ENCODE results near the gene PCED1B. TPM values are rescaled to one million over a fixed set of nuclear protein-coding genes. Genes with fewer than 3 reads are reported as not detected.

Gene PCED1B
- total RNA-seq, 1 donor from 2014 or later, result 3.1 TPM

DNA sequence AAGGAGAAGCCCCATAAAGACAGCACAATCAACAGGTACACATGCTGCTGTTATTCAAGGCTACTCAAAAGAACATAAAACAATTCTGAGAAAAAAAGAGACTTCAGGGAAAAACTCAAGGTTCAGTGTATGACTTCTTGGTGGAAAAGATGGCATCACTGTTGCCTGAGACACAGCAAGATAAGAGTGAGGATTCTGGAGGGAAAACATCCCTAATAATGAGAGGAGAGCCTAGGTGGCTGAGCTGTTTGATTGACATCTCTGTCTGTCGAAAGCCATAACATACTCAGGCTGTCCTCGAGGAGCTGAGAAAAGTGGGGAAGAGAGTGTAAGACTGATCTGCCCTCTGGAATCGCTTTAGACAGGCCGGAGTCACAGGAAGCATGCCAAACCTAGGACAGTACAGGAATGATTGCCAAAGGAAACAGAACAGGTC, 193.8 kb downstream of the PCED1B start:
- H3K27me3 Mint-ChIP-seq (ENCODE audit: insufficient read depth, low read depth), result peaks cover 2% of the 10 kb centered on the region

DNA sequence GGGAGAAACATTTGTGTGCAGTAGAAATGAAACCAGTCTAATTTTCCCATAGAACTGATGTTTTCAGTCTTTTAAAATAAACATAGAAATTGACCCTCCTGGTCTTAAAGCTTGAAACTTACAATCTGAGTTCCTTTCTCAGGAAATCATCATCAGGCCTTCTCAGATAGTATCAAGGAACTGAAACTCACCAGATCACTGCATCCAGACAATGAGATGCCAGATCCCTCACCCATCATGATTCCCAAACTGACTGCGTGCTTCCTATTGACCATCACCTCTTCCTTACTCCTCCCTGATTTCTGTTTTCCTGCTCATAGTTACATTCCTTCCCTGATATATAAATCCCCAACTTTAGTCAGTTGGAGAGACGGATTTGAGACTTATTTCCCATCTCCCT, 195.3 kb downstream of the PCED1B start:
- H3K36me3 ChIP-seq, result no peaks in the 10 kb centered on the region
- Mint-ChIP-seq H3K4me3 (no peak overlapping the region), H3K4me1 (peaks cover 29% of the 10 kb centered on the region), H3K9me3 (no peaks in the 10 kb centered on the region), H3K36me3 (no peaks in the 10 kb centered on the region), H3K27ac (no peak overlapping the region), H3K27me3 (ENCODE audit: insufficient read depth, low read depth) (peaks cover 2% of the 10 kb centered on the region)
- TF ChIP-seq EZH2phosphoT487 (IDR thresholded peaks at IDR 0.05), result no peak
- TF ChIP-seq, protein P1, sequence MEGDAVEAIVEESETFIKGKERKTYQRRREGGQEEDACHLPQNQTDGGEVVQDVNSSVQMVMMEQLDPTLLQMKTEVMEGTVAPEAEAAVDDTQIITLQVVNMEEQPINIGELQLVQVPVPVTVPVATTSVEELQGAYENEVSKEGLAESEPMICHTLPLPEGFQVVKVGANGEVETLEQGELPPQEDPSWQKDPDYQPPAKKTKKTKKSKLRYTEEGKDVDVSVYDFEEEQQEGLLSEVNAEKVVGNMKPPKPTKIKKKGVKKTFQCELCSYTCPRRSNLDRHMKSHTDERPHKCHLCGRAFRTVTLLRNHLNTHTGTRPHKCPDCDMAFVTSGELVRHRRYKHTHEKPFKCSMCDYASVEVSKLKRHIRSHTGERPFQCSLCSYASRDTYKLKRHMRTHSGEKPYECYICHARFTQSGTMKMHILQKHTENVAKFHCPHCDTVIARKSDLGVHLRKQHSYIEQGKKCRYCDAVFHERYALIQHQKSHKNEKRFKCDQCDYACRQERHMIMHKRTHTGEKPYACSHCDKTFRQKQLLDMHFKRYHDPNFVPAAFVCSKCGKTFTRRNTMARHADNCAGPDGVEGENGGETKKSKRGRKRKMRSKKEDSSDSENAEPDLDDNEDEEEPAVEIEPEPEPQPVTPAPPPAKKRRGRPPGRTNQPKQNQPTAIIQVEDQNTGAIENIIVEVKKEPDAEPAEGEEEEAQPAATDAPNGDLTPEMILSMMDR (IDR thresholded peaks at IDR 0.05), result no peak
- TF ChIP-seq EZH2 (IDR thresholded peaks at IDR 0.05), result no peak
- H3K9ac ChIP-seq, result no peak overlapping the region
- no peak overlapping the region for H3K4me2 ChIP-seq
- no peak for DNase-seq (ENCODE audit: low spot score)
- no peak overlapping the region for H3K4me3 ChIP-seq
- H3F3A ChIP-seq (ENCODE audit: low read depth), result no peaks in the 10 kb centered on the region
- no peaks in the 10 kb centered on the region for H3K9me3 ChIP-seq (ENCODE audit: low read depth)
- H4K20me1 ChIP-seq (ENCODE audit: low read depth), result no peaks in the 10 kb centered on the region
- no peak overlapping the region for H3K27ac ChIP-seq
- no peaks in the 10 kb centered on the region for H3K27me3 ChIP-seq
- no peaks in the 10 kb centered on the region for H3K79me2 ChIP-seq (ENCODE audit: low read depth)
- H3K4me1 ChIP-seq, result peaks cover 15% of the 10 kb centered on the region
- H2AFZ ChIP-seq (replicated peaks), result no peak overlapping the region

More for the DNA sequence above, 193.8 kb downstream of the PCED1B start:
- Histone ChIP-seq H3K36me3 (no peaks in the 10 kb centered on the region), H3K4me2 (no peak overlapping the region), H3K79me2 (ENCODE audit: low read depth) (no peaks in the 10 kb centered on the region), H3K9me3 (ENCODE audit: low read depth) (no peaks in the 10 kb centered on the region), H3F3A (ENCODE audit: low read depth) (no peaks in the 10 kb centered on the region), H3K9ac (no peak overlapping the region), H3K27me3 (no peaks in the 10 kb centered on the region), H3K27ac (no peak overlapping the region), H2AFZ (replicated peaks) (no peak overlapping the region), H4K20me1 (ENCODE audit: low read depth) (no peaks in the 10 kb centered on the region), H3K4me3 (no peak overlapping the region), H3K4me1 (peaks cover 15% of the 10 kb centered on the region)
- no peak for DNase-seq (ENCODE audit: low spot score)
- Mint-ChIP-seq H3K9me3 (peaks cover 3% of the 10 kb centered on the region), H3K4me3 (no peak overlapping the region), H3K36me3 (no peaks in the 10 kb centered on the region), H3K4me1 (peaks cover 29% of the 10 kb centered on the region), H3K27ac (no peak overlapping the region)
- TF ChIP-seq EZH2 (IDR thresholded peaks at IDR 0.05) (no peak), EZH2phosphoT487 (IDR thresholded peaks at IDR 0.05) (no peak)
- TF ChIP-seq, protein P1 (IDR thresholded peaks at IDR 0.05), result no peak

DNA sequence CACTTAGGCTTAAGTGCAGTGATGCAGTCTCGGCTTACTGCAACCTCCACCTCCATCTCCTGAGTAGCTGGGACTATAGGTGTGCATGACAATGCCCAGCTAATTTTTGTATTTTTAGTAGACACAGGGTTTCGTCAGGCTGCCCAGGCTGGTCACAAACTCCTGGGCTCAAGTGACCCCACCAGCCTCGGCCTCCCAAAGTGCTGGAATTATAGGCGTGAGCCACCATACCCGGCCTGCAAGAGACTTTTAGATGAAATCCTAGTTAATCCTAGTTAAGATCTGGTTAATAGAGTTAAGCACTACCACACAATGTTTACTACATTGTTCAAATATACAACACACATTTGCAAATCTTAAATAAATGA, 196.8 kb downstream of the PCED1B start:
- no peaks in the 10 kb centered on the region for H3F3A ChIP-seq (ENCODE audit: low read depth)
- no peak overlapping the region for H2AFZ ChIP-seq (replicated peaks)
- no peaks in the 10 kb centered on the region for H4K20me1 ChIP-seq (ENCODE audit: low read depth)
- no peak overlapping the region for H3K4me3 Mint-ChIP-seq
- H3K27me3 ChIP-seq, result no peaks in the 10 kb centered on the region
- H3K27ac Mint-ChIP-seq, result no peak overlapping the region
- no peak overlapping the region for H3K4me3 ChIP-seq
- H3K9me3 ChIP-seq (ENCODE audit: low read depth), result no peaks in the 10 kb centered on the region
- no peak for DNase-seq (ENCODE audit: low spot score)
- TF ChIP-seq EZH2phosphoT487 (IDR thresholded peaks at IDR 0.05), result no peak
- TF ChIP-seq EZH2 (IDR thresholded peaks at IDR 0.05), result no peak
- TF ChIP-seq, protein P1 (IDR thresholded peaks at IDR 0.05), result no peak
- H3K27ac ChIP-seq, result no peak overlapping the region
- no peaks in the 10 kb centered on the region for H3K36me3 ChIP-seq
- H3K9me3 Mint-ChIP-seq, result no peaks in the 10 kb centered on the region
- no peaks in the 10 kb centered on the region for H3K79me2 ChIP-seq (ENCODE audit: low read depth)
- no peak overlapping the region for H3K9ac ChIP-seq
- H3K4me1 ChIP-seq, result peaks cover 15% of the 10 kb centered on the region
- H3K4me1 Mint-ChIP-seq, result peaks cover 24% of the 10 kb centered on the region
- H3K27me3 Mint-ChIP-seq (ENCODE audit: insufficient read depth, low read depth), result peaks cover 2% of the 10 kb centered on the region
- H3K4me2 ChIP-seq, result no peak overlapping the region
- no peaks in the 10 kb centered on the region for H3K36me3 Mint-ChIP-seq

All from neural progenitor cell (in vitro differentiated cells).